GM23338 (cell line): Measurements from ENCODE around the gene KCNAB1. TPM values are rescaled to one million over a fixed set of nuclear protein-coding genes. Genes with fewer than 3 reads are reported as not detected.

Experiments used
- ATAC-seq: fragments of 200-7000 bp; cut with Tn5 transposase; 3 replicates; pipeline ENCODE4 v1.9.1; 2020
- DNase-seq: peaks from one replicate; pipeline ENCODE4 v3.0.0-alpha.2; 2015; ENCODE audit warnings: low spot score
- H2AFZ ChIP-seq: fragments of 200-600 bp; sonication (generic); 2 replicates; pipeline ENCODE4 v1.8.0; 2016; ENCODE audit warnings: antibody characterized with exemption, mild to moderate bottlenecking, moderate library complexity
- H3F3A ChIP-seq: fragments of 200-600 bp; sonication (generic); replicated peaks from 2 replicates; pipeline ENCODE4 v1.8.0; 2017; ENCODE audit warnings: antibody characterized with exemption, mixed run types, low read depth
- H3K27ac ChIP-seq: fragments of 200-600 bp; sonication (generic); 2 replicates; pipeline ENCODE4 v1.6.1; 2016; ENCODE audit warnings: low read depth
- H3K27me3 ChIP-seq: fragments of 200-600 bp; sonication (generic); 2 replicates; pipeline ENCODE4 v1.8.0; 2016; ENCODE audit warnings: mild to moderate bottlenecking, mixed run types, moderate library complexity; ENCODE audit not compliant: insufficient read depth
- H3K36me3 ChIP-seq: fragments of 200-600 bp; sonication (generic); 2 replicates; pipeline ENCODE4 v1.8.0; 2016; ENCODE audit warnings: mild to moderate bottlenecking; ENCODE audit not compliant: insufficient read depth
- H3K4me1 ChIP-seq: fragments of 200-600 bp; sonication (generic); 2 replicates; pipeline ENCODE4 v1.8.0; 2016; ENCODE audit warnings: mild to moderate bottlenecking, moderate library complexity; ENCODE audit not compliant: insufficient read depth
- H3K4me2 ChIP-seq: fragments of 200-600 bp; sonication (generic); 2 replicates; pipeline ENCODE4 v1.7.1; 2017; ENCODE audit warnings: mixed run types
- H3K4me3 ChIP-seq: fragments of 200-600 bp; sonication (generic); 2 replicates; pipeline ENCODE4 v1.6.1; 2016; ENCODE audit warnings: mixed run types
- H3K79me2 ChIP-seq: fragments of 200-600 bp; sonication (generic); replicated peaks from 2 replicates; pipeline ENCODE4 v1.8.0; 2017; ENCODE audit warnings: mild to moderate bottlenecking; ENCODE audit not compliant: insufficient read depth
- H3K9me2 ChIP-seq: fragments of 200-600 bp; sonication (generic); 2 replicates; pipeline ENCODE4 v1.8.0; 2017; ENCODE audit not compliant: insufficient read depth
- H4K20me1 ChIP-seq: fragments of 200-600 bp; sonication (generic); replicated peaks from 2 replicates; pipeline ENCODE4 v1.8.0; 2017; ENCODE audit warnings: mild to moderate bottlenecking; ENCODE audit not compliant: insufficient read depth
- H3K27ac Mint-ChIP-seq: 2 replicates; pipeline ENCODE4 v1.8.0; 2020; ENCODE audit warnings: inconsistent platforms, mild to moderate bottlenecking, moderate library complexity, mixed read lengths
- H3K27me3 Mint-ChIP-seq: 3 replicates; pipeline ENCODE4 v1.8.0; 2022; ENCODE audit warnings: low read depth, mild to moderate bottlenecking, moderate library complexity, mixed read lengths, inconsistent platforms; ENCODE audit not compliant: insufficient read depth, poor library complexity
- H3K36me3 Mint-ChIP-seq: 3 replicates; pipeline ENCODE4 v1.8.0; 2021; ENCODE audit warnings: low read depth, mild to moderate bottlenecking, inconsistent platforms, moderate library complexity, mixed read lengths
- H3K4me1 Mint-ChIP-seq: 3 replicates; pipeline ENCODE4 v1.8.0; 2020; ENCODE audit warnings: mild to moderate bottlenecking, inconsistent platforms, mixed read lengths
- H3K4me3 Mint-ChIP-seq: 3 replicates; pipeline ENCODE4 v1.8.0; 2021; ENCODE audit warnings: moderate library complexity, mild to moderate bottlenecking, inconsistent platforms, mixed read lengths
- H3K9me3 Mint-ChIP-seq: 3 replicates; pipeline ENCODE4 v1.8.0; 2020; ENCODE audit warnings: moderate library complexity, mild to moderate bottlenecking, inconsistent platforms, mixed read lengths
- CREB1 ChIP-seq: fragments of 250-450 bp; sonication (Bioruptor Pico); IDR thresholded peaks from 2 replicates; pipeline ENCODE4 v1.5.0; 2020; ENCODE audit warnings: low read depth, mild to moderate bottlenecking, moderate library complexity
- CTCF ChIP-seq, 2 experiments: fragments of 200-600 bp in 1 of 2; sonication (generic) in 1 of 2; conservative IDR thresholded peaks; 2 replicates each; pipeline versions ENCODE4 v1.5.1 to v1.6.1; 2016 to 2017; ENCODE audit warnings: antibody characterized with exemption in 2 of 2, low read depth in 2 of 2, mild to moderate bottlenecking in 2 of 2, moderate library complexity in 1 of 2
- ETS1 ChIP-seq: IDR thresholded peaks from 2 replicates; pipeline ENCODE4 v1.6.1; 2016; ENCODE audit warnings: antibody characterized with exemption
- EZH2 ChIP-seq: fragments of 200-600 bp; sonication (generic); IDR thresholded peaks from one replicate; pipeline ENCODE4 v1.8.0; 2017; ENCODE audit warnings: antibody characterized with exemption, mild to moderate bottlenecking, low read depth; ENCODE audit not compliant: unreplicated experiment
- EZH2phosphoT487 ChIP-seq: fragments of 200-600 bp; sonication (generic); IDR thresholded peaks from one replicate; pipeline ENCODE4 v1.8.1; 2018; ENCODE audit warnings: antibody characterized with exemption; ENCODE audit not compliant: unreplicated experiment
- JUNB ChIP-seq: IDR thresholded peaks from one replicate; pipeline ENCODE4 v1.6.1; 2016; ENCODE audit warnings: antibody characterized with exemption; ENCODE audit not compliant: unreplicated experiment
- NANOG ChIP-seq: IDR thresholded peaks from 2 replicates; pipeline ENCODE4 v1.6.1; 2016; ENCODE audit warnings: antibody characterized with exemption, borderline replicate concordance
- POLR2AphosphoS5 ChIP-seq: IDR thresholded peaks from 2 replicates; pipeline ENCODE4 v1.6.1; 2016; ENCODE audit warnings: antibody characterized with exemption, low read depth
- REST ChIP-seq: IDR thresholded peaks from one replicate; pipeline ENCODE4 v1.6.1; 2018; ENCODE audit warnings: antibody characterized with exemption; ENCODE audit not compliant: unreplicated experiment
- STAT1 ChIP-seq: IDR thresholded peaks from one replicate; pipeline ENCODE4 v1.6.1; 2016; ENCODE audit warnings: antibody characterized with exemption; ENCODE audit not compliant: unreplicated experiment
- ZNF331 ChIP-seq: fragments of 250-450 bp; sonication (Bioruptor Pico); IDR thresholded peaks from 2 replicates; pipeline ENCODE4 v1.5.0; 2020; ENCODE audit warnings: low read depth, mild to moderate bottlenecking, moderate library complexity
- ZNF462 ChIP-seq: fragments of 250-450 bp; sonication (Bioruptor Pico); IDR thresholded peaks from 2 replicates; pipeline ENCODE4 v1.5.0; 2020; ENCODE audit warnings: mild to moderate bottlenecking, moderate library complexity
- polyA plus RNA-seq: library from polyadenylated mRNA; unstranded; fragments of >200 nt; fragmentation: Nextera tagmentation; extraction: Ambion mirVana; gene quantifications from 2 replicates; pipeline ENCODE4 v1.2.1, GENCODE V29; 2016
- total RNA-seq: library from RNA; depleted of rRNA; stranded (reverse); fragments of >200 nt; shearing (Covaris generic); gene quantifications from 2 replicates; pipeline ENCODE4 v1.2.3, GENCODE V29; 2014

KCNAB1 gene
- total and polyA plus RNA-seq, 2 experiments from 2014 or later, result 0.69 to 2.6 TPM

GRCh38 chr3:156183396-156183795, 63.0 kb downstream of the KCNAB1 start:
- no peaks in the 10 kb centered on the region for H4K20me1 ChIP-seq
- Mint-ChIP-seq H3K9me3 (no peaks in the 10 kb centered on the region), H3K27me3 (peaks cover 2% of the 10 kb centered on the region), H3K4me3 (no peak overlapping the region), H3K36me3 (no peaks in the 10 kb centered on the region), H3K27ac (no peak overlapping the region), H3K4me1 (no peaks in the 10 kb centered on the region; the same call in 2 of the 3 replicates)
- H3K4me1 ChIP-seq, result no peaks in the 10 kb centered on the region
- no peaks in the 10 kb centered on the region for H3K36me3 ChIP-seq
- ATAC-seq (no peak), DNase-seq (no peak)
- no peak overlapping the region for H2AFZ ChIP-seq
- no peak overlapping the region for H3K4me3 ChIP-seq
- no peaks in the 10 kb centered on the region for H3F3A ChIP-seq
- H3K27ac ChIP-seq, result no peak overlapping the region
- no peaks in the 10 kb centered on the region for H3K79me2 ChIP-seq
- TF ChIP-seq CTCF (conservative IDR thresholded peaks at IDR 0.05; ENCODE audit: low read depth in 2 of 2) (no peak), ETS1 (no peak), POLR2AphosphoS5 (no peak), NANOG (no peak), JUNB (no peak), EZH2phosphoT487 (no peak), STAT1 (no peak), CREB1 (no peak), EZH2 (no peak), ZNF331 (CRISPR knock-in tag) (no peak), REST (no peak), ZNF462 (CRISPR knock-in tag) (no peak)
- no peaks in the 10 kb centered on the region; the same call in 1 of the 2 replicates for H3K9me2 ChIP-seq
- no peaks in the 10 kb centered on the region for H3K27me3 ChIP-seq
- H3K4me2 ChIP-seq, result no peak overlapping the region
